ENCODE data around the gene ABAT. TPM values are rescaled to one million over a fixed set of nuclear protein-coding genes. Genes with fewer than 3 reads are reported as not detected.

The ABAT gene
- total and polyA plus RNA-seq, 2 of the 8 experiments (the other 6 are each of a cell fraction or from before 2014, with no cell fraction given) = 6.4 to 8.4 TPM

- Histone ChIP-seq H3K4ac (replicated peaks; ENCODE audit: insufficient read length, low read depth, low read length) (no peak overlapping the region), H4K5ac (ENCODE audit: insufficient read length, low read depth, low read length) (no peak overlapping the region), H4K8ac (ENCODE audit: extremely low read depth, insufficient read depth, low read length) (no peak overlapping the region), H2BK120ac (replicated peaks; ENCODE audit: low read depth, low read length) (no peak overlapping the region), H3K27me3 (replicated peaks in 1 of 4; ENCODE audit: control insufficient read depth in 3 of 4, extremely low read depth in 1 of 4, insufficient read depth in 3 of 4, low read length in 3 of 4) (no peaks in the 10 kb centered on the region), H3K36me3 (ENCODE audit: control insufficient read depth in 2 of 4, insufficient read depth in 4 of 4, low read length in 3 of 4) (peaks cover 32 to 75% (median 67%) of the 10 kb centered on the region in 4 experiments), H2BK15ac (ENCODE audit: low read length) (no peak overlapping the region), H2AK5ac (ENCODE audit: low read depth, low read length) (no peak overlapping the region), H3K4me3 (ENCODE audit: extremely low read depth in 1 of 4, insufficient read depth in 2 of 4, low read depth in 3 of 4, low read length in 4 of 4) (no peak overlapping the region), H3K56ac (replicated peaks; ENCODE audit: insufficient read length, low read depth, low read length) (no peak overlapping the region), H3K14ac (ENCODE audit: insufficient read length) (no peak overlapping the region), H3K23me2 (ENCODE audit: low read depth, low read length) (no peaks in the 10 kb centered on the region; the same call in 1 of the 2 replicates), H2BK20ac (ENCODE audit: low read length) (no peak overlapping the region), H2AFZ (ENCODE audit: low read length) (no peak overlapping the region), H2BK5ac (ENCODE audit: low read depth, low read length) (no peak overlapping the region), H3K23ac (ENCODE audit: insufficient read length) (no peak overlapping the region), H4K20me1 (replicated peaks in 1 of 2; ENCODE audit: control insufficient read depth in 1 of 2, insufficient read depth in 2 of 2, low read length in 2 of 2) (peaks cover 3 to 16% of the 10 kb centered on the region in 2 experiments), H2BK12ac (ENCODE audit: low read depth, low read length) (no peak overlapping the region), H3K4me1 (replicated peaks in 1 of 4; ENCODE audit: control insufficient read depth in 3 of 4, insufficient read depth in 4 of 4, low read length in 3 of 4) (no peaks in the 10 kb centered on the region), H3K79me2 (ENCODE audit: control insufficient read depth in 1 of 2, insufficient read depth in 2 of 2, low read length in 2 of 2) (no peaks in the 10 kb centered on the region), H3K9me3 (ENCODE audit: insufficient read depth in 2 of 2, low read depth in 1 of 2, low read length in 1 of 2) (no peaks in the 10 kb centered on the region), H3K4me2 (ENCODE audit: insufficient read depth in 1 of 2, low read depth in 2 of 2, low read length in 2 of 2) (no peak overlapping the region), H3K27ac (ENCODE audit: low read depth, low read length) (no peak overlapping the region), H3K9ac (replicated peaks in 1 of 4; ENCODE audit: extremely low read depth in 1 of 4, low read depth in 3 of 4, low read length in 3 of 4) (no peak overlapping the region), H3K18ac (ENCODE audit: extremely low read depth, low read length) (no peak overlapping the region), H3K79me1 (ENCODE audit: low read depth, low read length) (no peaks in the 10 kb centered on the region; the same call in 1 of the 2 replicates), H4K91ac (replicated peaks; ENCODE audit: insufficient read length, low read length) (no peak overlapping the region)
- TF ChIP-seq PHF8 (conservative IDR thresholded peaks at IDR 0.05; ENCODE audit: low read depth, low read length) = no peak
- no peak for TF ChIP-seq JUN (IDR thresholded peaks at IDR 0.05; ENCODE audit: low read depth, low read length)
- no peak for TF ChIP-seq GABPA (IDR thresholded peaks at IDR 0.05; ENCODE audit: borderline replicate concordance, insufficient read depth, low read length)
- TF ChIP-seq SP2 (IDR thresholded peaks at IDR 0.05; ENCODE audit: low read length) = no peak
- TF ChIP-seq POU5F1 (IDR thresholded peaks at IDR 0.05; ENCODE audit: low read depth, low read length) = no peak
- ChIA-PET CTCF (ENCODE audit: partially characterized antibody) (interaction anchor here (1.2 to 24.1 kb wide), 5 partner anchors 7 to 68 kb away, joined by 3 to 416 read pairs (median 5); no protein-coding TSS in a partner anchor), POLR2A (ENCODE audit: partially characterized antibody) (no interaction called here)
- WGBS, 2 experiments (ENCODE audit: extremely low coverage in 1 of 2, insufficient coverage in 1 of 2, insufficient read length in 1 of 2, insufficient replicate concordance in 2 of 2, low coverage in 1 of 2, low lambda C conversion rate in 2 of 2, missing lambda C conversion rate in 1 of 2) = 89% methylated on average over 12 of the region's 13 CpGs; no CpG with 5 or more reads in 1 of the 2 experiments
- FAIRE-seq = no peak
- no peak for DNase-seq (ENCODE audit: low read depth in 1 of 2, low spot score in 2 of 2)
Observed at GRCh38 chr16:8639694-8640093, 34.7 kb upstream of the ABAT start.
